ENCODE measurements around the gene SENP5.

- TF ChIP-seq CTCF (IDR thresholded peaks at IDR 0.05; ENCODE audit: poor library complexity) (no peak), EZH2 (IDR thresholded peaks at IDR 0.05; ENCODE audit: borderline replicate concordance) (no peak), EZH2phosphoT487 (IDR thresholded peaks at IDR 0.05; ENCODE audit: low read depth, severe bottlenecking, unreplicated experiment) (no peak)
Observed at GRCh38 chr3:196949285-196949619, 81.5 kb downstream of the SENP5 start.
